ENCODE results near the gene HNRNPK. TPM values are rescaled to one million over a fixed set of nuclear protein-coding genes. Genes with fewer than 3 reads are reported as not detected.
A peak's percentile ranks its signal among the peaks of the same experiment; 100 is the strongest.

The HNRNPK gene
- total and polyA plus RNA-seq, 2 of the 13 experiments (the other 11 are each of a cell fraction or from before 2014, with no cell fraction given): 321 to 712 TPM

- TF ChIP-seq ZNF784 (CRISPR knock-in tag; IDR thresholded peaks at IDR 0.05; ENCODE audit: borderline replicate concordance): peak; percentile 53; the same call in 1 of the 2 replicates
- TF ChIP-seq FOXP4 (CRISPR knock-in tag; IDR thresholded peaks at IDR 0.05): peak; percentile 7; the same call in 1 of the 2 replicates
- TF ChIP-seq ZFP37 (CRISPR knock-in tag; IDR thresholded peaks at IDR 0.05; ENCODE audit: borderline replicate concordance): no peak
- peak; percentile 88; the same call in 1 of the 2 replicates for TF ChIP-seq ZNF563 (CRISPR knock-in tag; IDR thresholded peaks at IDR 0.05)
- TF ChIP-seq ZNF768 (CRISPR knock-in tag; IDR thresholded peaks at IDR 0.05): peak; percentile 47
- TF ChIP-seq MIXL1 (CRISPR knock-in tag; IDR thresholded peaks at IDR 0.05): 0 out of 2 replicates have a peak, but pooled peaks have one; percentile 22
- peak; percentile 43 for TF ChIP-seq BORCS8-MEF2B (CRISPR knock-in tag; IDR thresholded peaks at IDR 0.05)
- no peak for TF ChIP-seq RBM22 (optimal IDR thresholded peaks at IDR 0.05; ENCODE audit: low read length)
- no peak for TF ChIP-seq STAT5B (CRISPR knock-in tag; IDR thresholded peaks at IDR 0.05)
- TF ChIP-seq NBN (conservative IDR thresholded peaks at IDR 0.05): no peak
- peak; percentile 65; the same call in 1 of the 2 replicates for TF ChIP-seq SP2 (CRISPR knock-in tag; IDR thresholded peaks at IDR 0.05)
- no peak for TF ChIP-seq ZNF33A (CRISPR knock-in tag; IDR thresholded peaks at IDR 0.05; ENCODE audit: borderline replicate concordance)
- peak; percentile 91 for TF ChIP-seq THAP9 (CRISPR knock-in tag; IDR thresholded peaks at IDR 0.05; ENCODE audit: borderline replicate concordance)
- 0 out of 2 replicates have a peak, but pooled peaks have one; percentile 44 for TF ChIP-seq RFXAP (CRISPR knock-in tag; IDR thresholded peaks at IDR 0.05; ENCODE audit: borderline replicate concordance)
- TF ChIP-seq ZNF362 (CRISPR knock-in tag; IDR thresholded peaks at IDR 0.05; ENCODE audit: borderline replicate concordance): no peak
- TF ChIP-seq ZNF562 (CRISPR knock-in tag; IDR thresholded peaks at IDR 0.05; ENCODE audit: borderline replicate concordance): peak; percentile 55; the same call in 1 of the 2 replicates
- no peak for TF ChIP-seq ZNF274 (CRISPR knock-in tag; IDR thresholded peaks at IDR 0.05)
- no peak for TF ChIP-seq ZNF496 (CRISPR knock-in tag; IDR thresholded peaks at IDR 0.05; ENCODE audit: insufficient replicate concordance)
- 0 out of 2 replicates have a peak, but pooled peaks have one; percentile 31 for TF ChIP-seq IRX3 (CRISPR knock-in tag; IDR thresholded peaks at IDR 0.05; ENCODE audit: borderline replicate concordance, low read depth)
- TF ChIP-seq FOSL1 (CRISPR knock-in tag; IDR thresholded peaks at IDR 0.05; ENCODE audit: borderline replicate concordance): no peak
- TF ChIP-seq NCOA2 (CRISPR knock-in tag; IDR thresholded peaks at IDR 0.05): no peak
- peak; percentile 86 for TF ChIP-seq ZNF589 (CRISPR knock-in tag; conservative IDR thresholded peaks at IDR 0.05)
- TF ChIP-seq ZNF605 (CRISPR knock-in tag; IDR thresholded peaks at IDR 0.05): peak; percentile 79
These were observed 23.4 kb downstream of the HNRNPK start (continued) for GRCh38 chr9:83956436-83957247.

All from HepG2 (cell line).